WERI-Rb-1 (cell line): ENCODE results near the gene RSPH9.
"Not testable (repeated sequence)": the region's sequence is repeated elsewhere in the genome, so short reads cannot be mapped to it uniquely, and the experiment has no call there.

Source experiments
- DNase-seq: peaks from one replicate; pipeline ENCODE4 v3.0.0-alpha.2; 2020
- H3K27ac ChIP-seq: fragments of 250-450 bp; sonication (Bioruptor Pico); 2 replicates; pipeline ENCODE4 v1.5.1; 2020; ENCODE audit warnings: mild to moderate bottlenecking, moderate library complexity
- H3K27me3 ChIP-seq: fragments of 250-450 bp; sonication (Bioruptor Pico); 2 replicates; pipeline ENCODE4 v1.5.1; 2021; ENCODE audit warnings: mild to moderate bottlenecking, low read depth, moderate library complexity; ENCODE audit not compliant: insufficient read depth, severe bottlenecking
- H3K36me3 ChIP-seq: fragments of 250-450 bp; sonication (Bioruptor Pico); 2 replicates; pipeline ENCODE4 v1.5.1; 2020; ENCODE audit warnings: mild to moderate bottlenecking, moderate library complexity
- H3K4me3 ChIP-seq: 2 replicates; pipeline ENCODE4 v1.5.1; 2011; ENCODE audit warnings: low read depth, mild to moderate bottlenecking, control low read depth, low read length
- H3K9me3 ChIP-seq: fragments of 250-450 bp; sonication (Bioruptor Pico); 2 replicates; pipeline ENCODE4 v1.5.1; 2021; ENCODE audit warnings: mild to moderate bottlenecking, moderate library complexity; ENCODE audit not compliant: severe bottlenecking
- TF ChIP-seq, protein P1 (sequence below): IDR thresholded peaks from 2 replicates; pipeline ENCODE4 v1.5.1; 2011; ENCODE audit warnings: low read depth, mild to moderate bottlenecking, control low read depth, inconsistent platforms, low read length

RSPH9 gene

DNA sequence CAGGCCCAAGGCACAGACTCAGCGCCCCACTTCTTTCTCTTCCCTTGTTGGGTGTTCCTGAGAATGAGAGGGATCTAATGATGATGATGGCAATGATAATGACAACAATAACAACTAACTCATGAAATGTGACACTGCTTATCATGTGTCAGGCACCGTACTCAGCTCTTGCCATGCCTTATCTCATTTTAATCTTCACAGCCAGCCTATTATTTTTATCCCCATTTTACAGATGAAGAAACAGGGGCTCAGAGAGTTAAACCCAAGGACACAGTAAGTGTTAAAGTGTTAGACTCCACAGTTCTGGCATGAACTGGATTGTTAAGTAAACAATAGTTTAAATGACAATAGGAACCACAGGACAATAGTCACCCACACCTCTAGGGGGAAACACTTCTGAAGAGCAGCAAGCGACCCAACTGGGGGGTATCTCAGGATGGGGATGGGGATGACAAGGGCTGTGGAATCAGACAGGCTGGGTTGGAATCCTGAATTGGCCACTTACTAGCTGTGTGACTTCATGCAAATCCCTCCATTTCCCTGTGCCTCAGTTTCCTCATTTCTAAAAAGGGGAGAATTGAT, 12.5 kb downstream of the RSPH9 start:
- no peak overlapping the region for H3K4me3 ChIP-seq
- no peak overlapping the region for H3K27ac ChIP-seq
- H3K36me3 ChIP-seq: no peaks in the 10 kb centered on the region
- TF ChIP-seq, protein P1, sequence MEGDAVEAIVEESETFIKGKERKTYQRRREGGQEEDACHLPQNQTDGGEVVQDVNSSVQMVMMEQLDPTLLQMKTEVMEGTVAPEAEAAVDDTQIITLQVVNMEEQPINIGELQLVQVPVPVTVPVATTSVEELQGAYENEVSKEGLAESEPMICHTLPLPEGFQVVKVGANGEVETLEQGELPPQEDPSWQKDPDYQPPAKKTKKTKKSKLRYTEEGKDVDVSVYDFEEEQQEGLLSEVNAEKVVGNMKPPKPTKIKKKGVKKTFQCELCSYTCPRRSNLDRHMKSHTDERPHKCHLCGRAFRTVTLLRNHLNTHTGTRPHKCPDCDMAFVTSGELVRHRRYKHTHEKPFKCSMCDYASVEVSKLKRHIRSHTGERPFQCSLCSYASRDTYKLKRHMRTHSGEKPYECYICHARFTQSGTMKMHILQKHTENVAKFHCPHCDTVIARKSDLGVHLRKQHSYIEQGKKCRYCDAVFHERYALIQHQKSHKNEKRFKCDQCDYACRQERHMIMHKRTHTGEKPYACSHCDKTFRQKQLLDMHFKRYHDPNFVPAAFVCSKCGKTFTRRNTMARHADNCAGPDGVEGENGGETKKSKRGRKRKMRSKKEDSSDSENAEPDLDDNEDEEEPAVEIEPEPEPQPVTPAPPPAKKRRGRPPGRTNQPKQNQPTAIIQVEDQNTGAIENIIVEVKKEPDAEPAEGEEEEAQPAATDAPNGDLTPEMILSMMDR: no peak
- no peak for DNase-seq
- no peaks in the 10 kb centered on the region for H3K27me3 ChIP-seq
- H3K9me3 ChIP-seq: peaks cover 20% of the 10 kb centered on the region

DNA sequence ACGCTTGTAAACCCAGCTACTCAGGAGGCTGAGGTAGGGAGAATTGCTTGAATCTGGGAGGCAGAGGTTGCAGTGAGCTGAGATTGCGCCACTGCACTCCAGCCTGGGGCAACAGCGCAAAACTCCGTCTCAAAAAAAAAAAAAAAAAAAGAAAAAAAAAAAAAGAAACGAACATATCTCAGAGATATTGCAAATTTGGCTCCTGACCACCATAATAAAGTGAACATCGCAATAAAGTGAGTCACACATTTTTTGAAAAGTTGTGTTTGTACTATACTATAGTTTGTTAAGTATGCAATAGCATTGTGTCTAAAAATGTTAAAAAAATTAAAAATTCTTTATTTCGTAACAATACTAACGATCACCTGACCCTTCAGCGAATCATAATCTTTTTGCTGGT, 13.3 kb downstream of the RSPH9 start:
- H3K27ac ChIP-seq: no peak overlapping the region
- H3K9me3 ChIP-seq: peaks cover 20% of the 10 kb centered on the region
- no peaks in the 10 kb centered on the region for H3K27me3 ChIP-seq
- no peak overlapping the region for H3K4me3 ChIP-seq
- TF ChIP-seq, protein P1: no peak
- no peak for DNase-seq
- no peaks in the 10 kb centered on the region for H3K36me3 ChIP-seq

DNA sequence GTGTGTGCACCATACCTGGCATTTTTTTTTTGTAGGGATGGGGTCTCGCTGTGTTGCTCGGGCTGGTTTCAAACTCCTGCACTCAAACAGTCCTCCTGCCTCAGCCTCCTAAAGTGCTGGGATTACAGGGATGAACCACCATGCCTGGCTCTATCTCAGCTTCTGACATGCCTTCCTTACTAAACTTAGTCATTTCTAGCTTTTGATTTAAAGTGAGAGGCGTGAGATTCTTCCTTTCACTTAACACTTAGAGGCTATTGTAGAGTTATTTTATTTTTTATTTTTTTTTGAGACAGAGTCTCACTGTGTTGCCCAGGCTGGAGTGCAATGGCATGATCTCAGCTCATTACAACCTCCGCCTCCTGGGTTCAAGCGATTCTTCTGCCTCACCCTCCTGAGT, 18.1 kb downstream of the RSPH9 start:
- not testable (repeated sequence) for H3K27ac ChIP-seq, DNase-seq, H3K36me3 ChIP-seq

DNA sequence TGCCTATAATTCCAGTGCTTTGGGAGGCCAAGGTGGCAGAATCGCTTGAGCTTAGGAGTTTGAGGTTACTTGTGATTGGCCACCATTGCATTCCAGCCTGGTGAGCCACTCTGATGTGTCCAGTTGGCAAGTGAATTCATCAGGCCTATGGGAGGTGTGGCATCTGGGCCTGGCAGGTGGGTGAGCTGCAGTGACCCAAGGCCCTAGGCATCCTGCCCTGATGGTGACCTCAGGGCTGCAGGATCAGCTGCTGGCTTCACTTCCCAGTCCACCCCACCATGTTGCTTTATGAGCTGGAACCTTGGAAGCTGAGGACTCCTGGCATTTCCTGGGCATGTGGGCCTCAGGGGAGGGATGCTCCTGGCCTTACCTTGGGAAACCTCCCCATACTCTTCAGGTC, 20.5 kb downstream of the RSPH9 start:
- no peak for DNase-seq
- Histone ChIP-seq H3K36me3 (peaks cover 8% of the 10 kb centered on the region), H3K27me3 (no peaks in the 10 kb centered on the region), H3K4me3 (no peak overlapping the region), H3K9me3 (peaks cover 7% of the 10 kb centered on the region), H3K27ac (no peak overlapping the region)
- TF ChIP-seq, protein P1: no peak

More for the DNA sequence above, 18.1 kb downstream of the RSPH9 start:
- H3K27me3 ChIP-seq, H3K4me3 ChIP-seq: not testable (repeated sequence)
- H3K9me3 ChIP-seq: peaks cover 15% of the 10 kb centered on the region

DNA sequence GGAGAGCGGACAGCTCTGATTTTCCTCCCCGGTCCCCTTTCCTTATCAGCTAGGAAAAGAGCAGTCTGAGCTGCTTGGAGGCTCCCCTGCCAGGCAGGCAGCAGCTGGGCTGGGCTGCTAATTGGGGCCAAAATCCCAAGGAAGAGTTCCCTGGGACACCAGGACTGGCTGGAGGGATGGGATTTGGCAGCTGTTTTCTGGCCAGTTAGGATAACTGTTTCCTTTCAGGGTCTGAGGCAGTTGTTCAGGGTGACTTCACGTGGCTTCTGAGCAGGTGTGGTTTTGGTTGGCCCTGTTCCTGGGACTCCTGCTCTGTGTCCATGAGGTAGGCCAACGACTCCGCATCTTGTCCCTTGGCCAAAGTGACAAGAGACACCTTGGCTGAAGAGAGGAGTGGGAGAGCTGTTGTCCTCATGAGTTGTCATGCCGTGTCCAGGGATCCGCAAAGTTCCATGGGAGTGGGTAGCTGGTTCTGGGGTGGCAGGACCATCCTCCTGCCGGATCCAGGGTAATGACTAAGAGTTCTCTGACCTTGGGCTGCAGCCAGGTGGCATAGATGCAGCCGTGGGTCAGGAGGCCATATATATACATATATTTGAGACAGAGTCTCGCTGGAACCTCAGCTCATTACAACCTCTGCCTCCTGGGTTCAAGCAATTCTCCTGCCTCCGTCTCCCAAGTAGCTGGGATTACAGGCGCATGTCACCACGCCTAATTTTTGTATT, 21.5 kb downstream of the RSPH9 start:
- Histone ChIP-seq H3K36me3 (peaks cover 18% of the 10 kb centered on the region), H3K27ac (no peak overlapping the region), H3K9me3 (no peaks in the 10 kb centered on the region), H3K27me3 (no peaks in the 10 kb centered on the region), H3K4me3 (no peak overlapping the region)
- DNase-seq: no peak
- TF ChIP-seq, protein P1: no peak

DNA sequence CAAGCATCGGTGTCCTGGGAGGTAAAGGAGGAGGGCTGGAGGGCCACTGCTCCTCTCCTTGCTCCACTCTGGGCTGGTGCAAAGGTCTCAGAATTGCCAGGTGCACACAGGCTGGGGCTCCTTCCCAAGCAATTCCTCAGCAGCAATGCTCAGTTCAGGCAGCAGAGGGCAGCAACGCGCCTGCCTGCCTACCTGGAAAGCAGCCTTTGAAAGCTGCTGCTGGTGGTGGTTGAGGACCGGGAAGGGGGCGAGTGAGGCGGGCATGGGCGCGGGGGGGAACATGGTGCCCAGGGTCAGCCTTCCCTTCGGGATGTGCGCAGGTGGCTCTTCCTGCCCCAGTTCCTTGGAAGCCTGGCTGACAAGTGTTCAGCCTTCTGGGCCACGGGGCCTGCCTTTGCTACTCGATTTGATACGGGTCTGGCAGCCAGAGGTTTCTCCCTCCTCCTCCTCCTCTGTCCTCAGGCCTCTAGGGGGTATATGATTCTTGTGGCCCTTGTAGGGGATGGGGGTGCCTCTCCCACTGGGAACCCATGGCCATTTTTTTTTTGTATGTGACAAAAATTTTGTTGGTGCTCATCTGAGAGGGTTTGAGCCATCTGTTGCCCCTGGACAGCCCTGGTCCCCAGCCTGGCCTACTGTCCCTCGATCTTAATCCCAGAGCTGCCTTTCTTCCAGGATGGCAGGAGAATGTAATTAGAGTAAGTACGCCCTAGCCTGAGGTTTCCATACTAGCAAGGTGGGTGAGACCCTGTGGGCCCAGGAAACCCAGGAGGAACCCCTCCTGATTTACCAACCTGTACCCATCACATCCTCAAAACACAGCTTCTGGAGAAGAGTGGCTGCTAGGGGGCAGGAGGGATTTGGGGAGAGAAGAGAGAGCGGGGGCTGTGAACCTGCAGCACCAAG, 22.7 kb downstream of the RSPH9 start:
- peaks cover 29% of the 10 kb centered on the region for H3K36me3 ChIP-seq
- no peaks in the 10 kb centered on the region for H3K9me3 ChIP-seq
- no peaks in the 10 kb centered on the region for H3K27me3 ChIP-seq
- peak overlapping the region; percentile 3; the same call in 1 of the 2 replicates for H3K27ac ChIP-seq
- peak overlapping the region; percentile 41 for H3K4me3 ChIP-seq
- DNase-seq: peak; percentile 95
- TF ChIP-seq, protein P1: peak; percentile 100
